Epithelial cell of esophagus (primary cell): Measurements from ENCODE around the gene SMYD3.
A peak's percentile ranks its signal among the peaks of the same experiment; 100 is the strongest.

Experiments used
- DNase-seq: peaks from one replicate; pipeline ENCODE4 v3.0.0; 2010; ENCODE audit warnings: low read depth
- H3K4me3 ChIP-seq: 2 replicates; pipeline ENCODE4 v1.5.1; 2011; ENCODE audit warnings: mild to moderate bottlenecking, low read length, control low read depth
- CTCF ChIP-seq: IDR thresholded peaks from 2 replicates; pipeline ENCODE4 v1.5.1; 2011; ENCODE audit warnings: low read depth, mild to moderate bottlenecking, low read length, control low read depth, inconsistent platforms; ENCODE audit not compliant: insufficient read depth; ENCODE audit errors: missing control alignments

Gene SMYD3

DNA sequence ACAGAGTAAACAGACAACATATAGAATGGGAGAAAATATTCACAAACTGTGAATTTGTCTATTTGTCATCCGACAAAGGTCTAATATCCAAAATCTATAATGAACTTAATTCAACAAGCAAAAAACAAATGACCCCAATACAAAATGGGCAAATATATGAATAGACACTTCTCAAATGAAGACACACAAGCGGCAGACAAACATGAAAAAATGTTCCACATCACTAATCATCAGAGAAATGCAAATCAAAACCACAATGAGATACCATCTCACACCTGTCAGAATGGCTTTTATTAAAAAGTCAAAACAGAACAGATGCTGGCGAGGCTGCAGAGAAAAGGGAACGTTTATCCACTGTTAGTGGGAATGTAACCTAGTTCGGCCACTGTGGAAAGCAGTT lies 72.7 kb downstream of the SMYD3 start:
- H3K4me3 ChIP-seq = no peak overlapping the region
- DNase-seq = no peak
- TF ChIP-seq CTCF = no peak

- DNase-seq = peak; percentile 56
- no peak overlapping the region for H3K4me3 ChIP-seq
- no peak for TF ChIP-seq CTCF
Measured at GRCh38 chr1:246428542-246429308, 78.4 kb downstream of the SMYD3 start.

- peak; percentile 43 for DNase-seq
- TF ChIP-seq CTCF = no peak
Measured at GRCh38 chr1:246427611-246428010, 79.5 kb downstream of the SMYD3 start.

DNA sequence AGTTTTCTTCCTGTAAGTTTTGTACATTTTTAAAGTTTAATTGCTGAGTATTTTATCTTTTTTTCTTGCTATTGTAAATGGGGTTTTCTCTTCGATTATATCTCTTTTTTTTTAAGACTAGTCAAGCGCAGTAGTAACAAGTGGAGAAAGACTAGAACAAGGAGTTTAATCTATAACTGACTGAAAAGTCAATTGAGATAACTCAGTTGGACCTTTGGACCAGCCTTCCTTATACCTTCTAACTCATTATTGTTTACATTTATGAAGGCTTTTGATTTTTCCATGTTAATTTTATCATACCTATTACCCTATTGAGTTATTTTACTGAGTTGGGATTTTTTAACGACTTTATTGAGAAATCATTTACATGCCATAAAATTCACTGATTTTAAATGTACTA lies 81.2 kb downstream of the SMYD3 start:
- DNase-seq = no peak
- TF ChIP-seq CTCF = no peak
- no peak overlapping the region for H3K4me3 ChIP-seq

More at GRCh38 chr1:246427611-246428010, 79.5 kb downstream of the SMYD3 start:
- no peak overlapping the region for H3K4me3 ChIP-seq

DNA sequence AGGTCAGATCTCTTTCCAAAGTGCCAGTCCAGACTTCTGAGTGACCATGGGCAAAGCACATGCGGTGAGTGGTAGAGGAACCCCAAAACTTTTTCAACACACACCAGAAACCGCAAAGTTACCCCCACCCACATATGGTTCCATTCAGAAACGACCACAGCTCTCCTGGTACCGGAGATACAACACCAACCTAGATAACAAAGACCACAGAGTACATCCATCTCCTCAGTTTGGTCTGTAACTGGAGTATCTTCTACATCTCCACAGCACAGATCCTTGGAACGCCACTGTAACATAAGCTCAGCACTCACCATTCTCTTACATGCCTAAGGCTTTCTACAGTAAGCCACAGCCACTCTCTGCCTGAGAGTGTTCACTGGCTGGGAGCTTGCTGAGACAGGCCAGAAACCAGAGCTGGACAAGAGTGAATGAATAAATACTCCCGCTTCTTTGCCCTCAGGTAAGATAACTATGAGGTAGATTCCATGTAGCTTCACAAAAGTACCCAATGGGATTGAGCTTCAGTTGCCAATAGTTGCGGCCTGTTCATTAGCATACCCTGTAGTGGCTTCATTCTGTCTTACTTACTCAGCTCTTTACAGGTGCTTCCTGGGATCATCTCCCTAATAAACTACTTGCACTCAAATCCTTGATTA lies 81.8 kb downstream of the SMYD3 start:
- H3K4me3 ChIP-seq = no peak overlapping the region
- peak; percentile 97 for DNase-seq
- TF ChIP-seq CTCF = no peak

DNA sequence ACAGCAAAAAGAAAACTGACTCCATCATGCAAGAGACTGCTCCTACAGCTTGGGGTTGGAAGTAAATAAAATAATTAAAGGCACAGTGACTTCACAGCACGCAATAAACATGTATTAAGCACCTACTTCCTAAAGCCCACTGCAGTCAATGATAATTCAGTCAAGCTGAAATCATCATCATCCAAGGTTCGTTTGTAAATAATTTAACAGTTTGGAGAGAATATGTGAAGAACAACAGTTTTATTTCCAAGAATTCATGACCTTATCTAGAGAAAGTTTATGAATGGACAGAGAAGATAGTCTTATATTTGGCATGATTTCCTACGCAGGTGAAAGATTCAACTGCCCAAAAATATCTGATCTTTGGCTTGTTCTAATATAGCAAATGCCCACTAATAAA lies 86.8 kb downstream of the SMYD3 start:
- no peak for DNase-seq
- H3K4me3 ChIP-seq = no peak overlapping the region
- TF ChIP-seq CTCF = no peak
